ENCODE measurements around the gene SETDB2. TPM values are rescaled to one million over a fixed set of nuclear protein-coding genes. Genes with fewer than 3 reads are reported as not detected.

Gene SETDB2
- total RNA-seq, 1 experiment from 2014 or later = 5.9 TPM

- CTCF ChIA-PET = no interaction called here
- ATAC-seq (no peak), DNase-seq (ENCODE audit: low spot score) (no peak)
- Mint-ChIP-seq H3K27me3 (ENCODE audit: low read depth) (no peaks in the 10 kb centered on the region), H3K4me3 (no peak overlapping the region), H3K9me3 (no peaks in the 10 kb centered on the region), H3K36me3 (peaks cover 3% of the 10 kb centered on the region; the same call in 1 of the 2 replicates), H3K27ac (no peak overlapping the region), H3K4me1 (no peaks in the 10 kb centered on the region)
- POLR2A ChIA-PET = no interaction called here
- no peak for TF ChIP-seq RORB (CRISPR knock-in tag; IDR thresholded peaks at IDR 0.05)
These were observed 28.1 kb downstream of the SETDB2 start for GRCh38 chr13:49472186-49472585.

GRCh38 chr13:49476529-49476928, 32.5 kb downstream of the SETDB2 start:
- H3K4me1 Mint-ChIP-seq = no peaks in the 10 kb centered on the region
- DNase-seq (ENCODE audit: low spot score) = no peak
- no peaks in the 10 kb centered on the region for H3K9me3 Mint-ChIP-seq
- no peak for ATAC-seq
- H3K4me3 Mint-ChIP-seq = no peak overlapping the region
- TF ChIP-seq AR (CRISPR knock-in tag; IDR thresholded peaks at IDR 0.05) (no peak), ZNF281 (CRISPR knock-in tag; IDR thresholded peaks at IDR 0.05) (no peak), TEAD1 (CRISPR knock-in tag; IDR thresholded peaks at IDR 0.05) (no peak), SOX15 (CRISPR knock-in tag; IDR thresholded peaks at IDR 0.05) (no peak)
- POLR2A ChIA-PET = no interaction called here
- H3K27me3 Mint-ChIP-seq (ENCODE audit: low read depth) = no peaks in the 10 kb centered on the region
- H3K27ac Mint-ChIP-seq = no peak overlapping the region
- H3K36me3 Mint-ChIP-seq = no peaks in the 10 kb centered on the region; the same call in 1 of the 2 replicates
- CTCF ChIA-PET = no interaction called here

GRCh38 chr13:49481788-49482187, 37.7 kb downstream of the SETDB2 start:
- H3K27me3 Mint-ChIP-seq (ENCODE audit: low read depth) = no peaks in the 10 kb centered on the region
- ATAC-seq (no peak), DNase-seq (ENCODE audit: low spot score) (no peak)
- ChIA-PET POLR2A (no interaction called here), CTCF (no interaction called here)
- no peak overlapping the region for H3K27ac Mint-ChIP-seq
- H3K9me3 Mint-ChIP-seq = no peaks in the 10 kb centered on the region
- H3K4me1 Mint-ChIP-seq = no peaks in the 10 kb centered on the region
- H3K36me3 Mint-ChIP-seq = 0 out of 2 replicates have a peak, but pooled peaks cover 3% of the 10 kb centered on the region
- TF ChIP-seq ERG (CRISPR knock-in tag; IDR thresholded peaks at IDR 0.05) (no peak), ZNF121 (CRISPR knock-in tag; IDR thresholded peaks at IDR 0.05) (no peak), GRHL2 (CRISPR knock-in tag; IDR thresholded peaks at IDR 0.05; ENCODE audit: insufficient replicate concordance, severe bottlenecking) (no peak), FOXK1 (CRISPR knock-in tag; IDR thresholded peaks at IDR 0.05) (no peak), NR3C1 (CRISPR knock-in tag; conservative IDR thresholded peaks at IDR 0.05; ENCODE audit: low read depth) (no peak), CTCF (IDR thresholded peaks at IDR 0.05) (no peak)
- H3K4me3 Mint-ChIP-seq = no peak overlapping the region

GRCh38 chr13:49488563-49488962, 44.5 kb downstream of the SETDB2 start:
- H3K4me1 Mint-ChIP-seq = no peaks in the 10 kb centered on the region
- no peaks in the 10 kb centered on the region for H3K27me3 Mint-ChIP-seq (ENCODE audit: low read depth)
- H3K36me3 Mint-ChIP-seq = 0 out of 2 replicates have a peak, but pooled peaks cover 3% of the 10 kb centered on the region
- ATAC-seq (no peak), DNase-seq (ENCODE audit: low spot score) (no peak)
- no peak overlapping the region for H3K27ac Mint-ChIP-seq
- CTCF ChIA-PET = no interaction called here
- no peaks in the 10 kb centered on the region for H3K9me3 Mint-ChIP-seq
- H3K4me3 Mint-ChIP-seq = no peak overlapping the region
- POLR2A ChIA-PET = no interaction called here
- TF ChIP-seq SMAD4 (CRISPR knock-in tag; IDR thresholded peaks at IDR 0.05) (no peak), ZNF512 (CRISPR knock-in tag; IDR thresholded peaks at IDR 0.05; ENCODE audit: borderline replicate concordance) (no peak), MYBL2 (CRISPR knock-in tag; IDR thresholded peaks at IDR 0.05) (no peak), E2F5 (CRISPR knock-in tag; IDR thresholded peaks at IDR 0.05) (no peak)
